HG03280 (cell line): ENCODE results near the gene BUD31.

Experiments
- ATAC-seq: cut with Tn5 transposase; IDR thresholded peaks from one replicate; pipeline ENCODE4 v1.9.1; 2021; ENCODE audit warnings: mild to moderate bottlenecking, moderate library complexity; ENCODE audit not compliant: unreplicated experiment

Gene BUD31

GRCh38 chr7:99461221-99461620, 52.5 kb downstream of the BUD31 start:
- ATAC-seq, result no peak

GRCh38 chr7:99465421-99465768, 56.6 kb downstream of the BUD31 start:
- peak; percentile 2 for ATAC-seq

DNA sequence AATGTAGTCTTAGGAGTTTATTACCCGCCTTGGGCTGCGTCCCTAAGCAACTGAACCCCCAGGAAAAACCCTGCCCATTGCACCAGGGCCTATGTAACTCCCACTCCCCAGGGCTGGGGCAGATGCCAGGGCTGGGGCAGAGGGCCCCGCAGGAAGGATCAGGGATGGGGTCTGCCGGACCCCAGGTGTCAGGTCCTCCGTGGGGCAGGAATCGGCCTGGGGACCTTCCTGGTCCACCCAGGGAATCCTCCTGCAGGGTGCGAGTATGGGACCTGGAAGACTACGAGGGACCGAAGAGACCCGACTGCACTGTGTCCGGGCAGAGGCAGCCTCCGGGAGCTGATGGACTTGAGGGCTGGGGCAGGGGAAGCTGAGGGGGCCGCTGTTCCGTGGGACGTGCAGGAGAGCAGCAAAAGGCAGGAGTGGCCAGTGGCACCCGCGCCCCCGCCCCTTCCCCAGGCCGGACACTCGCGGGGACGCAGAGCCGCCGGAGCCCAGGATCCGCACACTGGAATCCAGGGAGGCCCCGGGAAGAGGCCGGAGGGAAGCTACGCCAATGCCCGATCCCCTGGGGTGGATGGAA, 59.7 kb downstream of the BUD31 start:
- no peak for ATAC-seq
